GM19351 (cell line): ENCODE results near the gene CAST.

Experiments used
- ATAC-seq: cut with Tn5 transposase; IDR thresholded peaks from one replicate; pipeline ENCODE4 v1.9.1; 2021; ENCODE audit warnings: mild to moderate bottlenecking, moderate library complexity; ENCODE audit not compliant: unreplicated experiment

Gene CAST

DNA sequence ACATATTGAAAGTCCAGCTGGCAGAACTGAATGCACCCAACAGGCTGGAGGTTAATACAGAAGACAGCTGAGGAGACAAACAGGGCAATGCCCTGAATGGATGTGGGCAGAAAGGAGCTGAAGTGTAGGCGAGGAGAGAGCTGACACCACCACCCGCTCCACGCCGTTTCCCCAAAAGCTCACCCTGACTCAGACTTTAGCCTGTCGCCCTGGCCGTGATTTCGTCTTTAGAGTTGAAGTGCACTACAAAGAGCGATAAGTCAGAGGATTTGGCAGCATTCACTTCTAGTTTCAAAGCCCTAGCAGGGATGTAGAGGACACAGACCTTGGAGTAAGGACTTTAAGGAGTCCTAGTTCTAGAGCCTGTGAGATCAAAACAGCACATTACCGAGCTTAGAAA is 147.7 kb downstream of the CAST start:
- no peak for ATAC-seq

DNA sequence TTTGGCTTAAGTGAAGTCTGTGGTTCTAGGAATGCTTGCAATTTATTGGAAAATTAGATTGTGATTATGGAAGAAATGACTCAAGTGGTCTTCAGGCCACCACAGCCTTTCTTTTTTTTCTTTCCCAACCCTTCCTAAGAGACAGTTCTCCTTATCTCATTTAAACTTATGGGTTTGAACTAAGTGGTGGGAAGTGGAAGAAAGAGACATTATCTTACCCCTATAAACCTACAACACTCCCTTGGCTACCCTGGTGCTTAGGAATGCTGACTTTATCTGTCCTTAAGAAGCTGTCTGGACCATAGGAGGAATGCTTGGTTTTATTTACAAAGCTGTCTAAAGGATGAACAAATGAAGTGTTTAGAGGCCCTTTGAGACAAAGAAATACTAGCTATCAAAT is 150.7 kb downstream of the CAST start:
- ATAC-seq, result no peak

DNA sequence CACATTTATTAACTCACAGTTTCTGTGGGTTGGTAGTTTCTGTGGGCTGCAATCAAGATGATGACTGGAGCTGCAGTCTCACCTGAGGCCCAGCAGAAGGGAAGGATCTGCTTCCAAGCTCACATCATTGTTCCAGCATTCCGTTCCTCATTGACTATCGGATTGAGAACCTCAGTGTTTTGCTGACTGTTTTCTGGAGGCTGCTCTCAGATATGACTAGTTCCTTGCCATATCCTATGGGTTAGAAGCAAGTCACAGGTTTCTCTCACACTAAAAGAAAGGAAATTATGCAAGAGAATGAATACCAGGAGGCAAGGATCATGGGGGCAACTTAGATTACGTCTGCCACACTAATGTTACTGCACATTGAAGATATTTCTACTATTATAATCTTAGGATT is 151.9 kb downstream of the CAST start:
- no peak for ATAC-seq

DNA sequence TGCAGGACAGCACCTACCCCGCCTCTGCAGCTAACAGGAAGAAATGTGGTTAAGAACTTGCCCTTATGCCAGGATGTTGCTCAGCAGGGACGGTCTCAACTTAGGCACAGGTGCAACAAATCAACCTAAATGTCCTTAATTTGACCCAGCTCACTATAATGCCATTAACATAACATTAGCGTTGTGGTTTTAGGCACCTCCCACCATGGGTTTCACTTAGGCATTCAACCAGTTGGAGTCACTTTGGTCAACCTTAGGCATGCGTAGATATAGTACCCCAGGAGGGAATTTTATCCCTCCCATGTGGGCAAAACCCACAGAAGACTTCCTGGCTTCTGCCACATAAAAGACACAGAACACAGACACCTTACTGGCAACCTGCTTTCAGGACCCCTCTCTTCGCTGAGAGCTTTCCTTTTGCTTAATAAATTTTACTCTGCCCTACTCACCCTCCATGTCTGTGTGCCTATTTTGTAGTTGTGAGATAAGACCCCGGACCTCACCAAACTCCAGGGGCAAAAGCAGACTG is 154.3 kb downstream of the CAST start:
- peak; percentile 71 for ATAC-seq

DNA sequence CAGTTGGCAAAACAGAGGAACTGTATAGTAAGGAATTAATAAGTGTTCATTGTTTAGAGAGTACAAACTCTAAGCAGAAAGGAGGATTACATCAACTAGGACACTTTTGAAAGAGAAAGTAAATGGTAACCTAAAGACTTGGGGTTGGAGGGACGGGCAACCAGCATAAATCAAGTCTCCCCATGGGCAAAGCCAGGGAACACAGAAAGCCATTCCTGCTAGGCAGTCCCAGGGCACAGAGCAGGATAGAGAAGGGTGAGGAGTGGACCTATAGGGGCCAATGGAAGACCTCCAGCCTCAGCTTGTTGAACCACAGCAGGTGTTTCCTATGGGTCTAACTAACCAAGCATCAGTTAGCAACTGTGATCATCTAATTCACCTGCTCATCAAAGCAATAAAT is 154.8 kb downstream of the CAST start:
- peak; percentile 40 for ATAC-seq

DNA sequence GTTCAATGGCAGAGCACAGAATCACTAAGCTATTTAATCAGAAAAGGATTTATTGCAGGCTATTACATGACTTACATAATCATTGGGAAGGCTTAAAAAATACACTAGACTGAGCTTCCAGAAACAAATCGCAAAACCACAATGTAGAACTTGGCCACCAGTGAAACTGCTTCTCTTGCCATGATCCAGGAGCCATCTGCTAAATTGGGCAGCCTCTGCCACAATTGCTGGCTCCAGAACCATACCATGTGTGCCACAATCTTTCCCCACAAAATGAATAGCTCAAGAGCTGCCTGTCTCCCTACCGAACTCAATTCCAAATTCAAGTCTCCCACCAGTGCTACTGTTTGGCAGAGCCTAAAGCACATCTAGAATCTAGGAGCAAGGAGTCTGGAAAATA is 155.3 kb downstream of the CAST start:
- no peak for ATAC-seq

DNA sequence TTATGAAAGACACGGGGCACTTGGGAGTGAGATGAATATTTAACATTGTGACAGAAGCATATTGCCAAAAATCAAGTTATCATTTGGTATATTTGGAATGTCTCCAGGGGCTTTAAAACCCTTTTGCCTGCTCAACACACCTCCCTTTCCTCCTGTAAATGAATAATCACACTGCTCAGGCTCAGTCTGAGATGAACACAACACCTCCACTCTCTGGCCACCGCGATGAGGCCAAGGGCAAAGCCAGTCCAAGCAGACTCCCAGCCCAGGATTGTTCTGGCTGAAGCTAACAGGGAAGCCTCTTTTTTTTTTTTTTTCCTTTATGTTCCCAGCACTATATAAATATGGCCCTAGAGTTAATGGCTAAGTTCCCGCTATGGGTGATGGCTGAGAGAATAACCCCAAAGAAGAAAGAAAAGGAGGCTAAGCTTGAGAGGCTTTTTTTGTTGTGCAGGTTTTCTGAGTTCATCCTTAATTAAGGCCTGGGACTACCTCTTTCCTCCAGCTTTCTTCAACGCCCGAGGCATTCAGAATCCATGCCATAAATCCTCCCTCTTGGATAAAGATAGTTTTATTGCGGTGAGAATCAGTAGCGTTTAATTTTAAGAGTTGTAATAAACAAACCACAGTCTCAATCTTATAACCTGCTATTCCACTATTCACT is 156.1 kb downstream of the CAST start:
- ATAC-seq, result no peak

DNA sequence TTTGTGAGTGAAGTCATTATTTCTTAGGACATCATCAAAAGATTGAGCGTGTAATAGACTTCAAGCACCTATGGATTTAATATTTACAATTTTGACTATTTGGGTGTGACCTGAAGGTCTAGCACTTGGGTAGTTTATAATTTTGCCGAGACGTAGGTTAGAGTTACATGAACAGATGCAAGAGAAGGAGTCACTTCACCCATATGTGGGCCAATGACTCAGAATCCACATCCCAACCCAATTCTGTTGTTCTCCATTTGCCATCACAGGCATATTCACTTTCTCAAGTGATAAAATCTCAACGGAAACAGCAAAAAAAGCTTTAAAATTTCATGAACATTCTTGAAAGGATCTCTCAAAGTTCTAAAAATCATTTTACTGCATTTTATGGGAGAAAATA is 157.6 kb downstream of the CAST start:
- ATAC-seq, result no peak

DNA sequence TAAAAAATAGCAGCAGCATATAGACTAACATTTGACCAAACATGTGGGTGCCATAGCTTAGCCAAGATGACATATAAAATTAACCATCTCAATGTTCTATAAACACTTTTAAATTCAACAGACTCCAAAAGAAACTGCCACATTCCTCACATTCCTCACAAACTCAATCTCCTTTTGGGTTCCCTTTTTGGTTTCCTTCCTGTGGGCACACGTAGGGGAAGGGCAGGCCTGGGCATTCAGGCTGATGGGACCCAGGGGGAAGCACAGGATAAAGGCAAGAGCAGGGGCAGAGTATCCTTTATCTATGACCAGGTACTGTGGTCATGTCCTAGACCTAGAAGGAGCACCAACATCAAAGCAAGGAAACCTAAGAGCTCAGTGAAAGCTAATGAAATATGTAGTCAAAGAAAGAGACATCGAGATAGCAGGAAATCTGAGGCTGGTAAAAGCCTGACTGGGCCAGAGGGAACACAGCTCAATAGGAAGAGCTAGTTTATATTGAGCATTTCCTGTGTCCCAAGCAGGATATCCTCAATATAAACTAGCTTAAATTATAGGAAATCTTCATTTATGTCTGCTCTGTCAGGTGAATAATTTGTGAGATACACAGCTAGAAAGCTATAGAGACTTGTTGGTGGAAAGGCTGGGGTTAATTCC is 159.2 kb downstream of the CAST start:
- ATAC-seq, result no peak

DNA sequence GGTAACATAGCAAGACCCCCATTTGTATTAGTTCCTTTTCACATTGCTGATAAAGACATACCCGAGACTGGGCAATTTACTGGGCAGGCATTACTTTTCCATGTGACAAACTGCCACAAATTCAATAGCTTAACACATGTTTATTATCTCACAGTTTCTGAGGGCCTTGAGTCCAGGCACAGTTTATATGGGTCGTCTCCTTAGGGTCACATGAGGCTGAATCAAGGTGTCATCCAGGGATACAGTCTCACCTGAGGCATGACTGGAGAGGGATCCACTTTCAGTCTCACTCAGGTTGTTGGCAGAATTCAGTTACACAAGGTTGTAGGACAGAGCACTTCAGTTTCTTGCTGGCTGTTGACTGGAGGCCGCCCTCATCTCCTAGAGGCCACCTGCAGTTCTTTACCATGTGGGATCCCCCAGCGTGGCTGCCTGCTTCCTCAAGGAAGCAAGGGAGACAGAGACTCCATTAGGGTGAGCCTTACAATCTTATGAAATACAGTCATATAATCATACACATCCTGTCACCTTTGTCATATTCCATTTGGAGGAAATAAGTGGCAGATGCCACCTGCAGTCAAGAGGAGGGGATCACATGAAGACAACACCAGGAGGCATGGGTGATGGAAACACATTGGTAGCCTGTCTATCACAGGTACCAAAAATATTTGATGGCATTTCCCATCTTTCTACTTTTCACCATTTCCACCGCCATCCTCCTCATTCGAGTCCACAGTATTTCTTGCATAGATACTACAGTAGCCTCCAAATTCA is 160.7 kb downstream of the CAST start:
- ATAC-seq, result no peak

DNA sequence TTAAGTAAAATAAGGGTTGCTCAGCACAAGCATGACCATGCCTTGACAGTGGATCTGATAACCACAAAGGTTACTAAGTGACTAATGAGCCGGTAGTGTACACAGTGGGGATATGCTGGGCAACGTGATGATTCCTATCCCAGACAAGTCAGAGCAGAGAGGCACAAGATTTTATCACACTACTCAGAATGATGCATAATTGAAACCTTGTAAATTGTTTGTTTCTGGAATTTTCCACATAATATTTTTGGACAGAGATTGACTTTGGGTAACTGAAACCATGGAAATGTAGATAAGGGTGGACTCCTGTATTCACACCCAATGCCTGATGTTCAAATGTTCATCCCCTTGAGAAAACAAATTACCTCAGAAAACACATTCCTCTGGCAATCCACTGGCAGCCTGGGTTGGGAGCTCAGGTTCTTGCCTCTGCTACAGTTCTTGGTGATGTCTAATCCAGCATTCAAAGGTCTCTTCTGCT is 161.8 kb downstream of the CAST start:
- peak; percentile 81 for ATAC-seq
